Measurements from ENCODE around the gene ABCA13.

Gene ABCA13

DNA sequence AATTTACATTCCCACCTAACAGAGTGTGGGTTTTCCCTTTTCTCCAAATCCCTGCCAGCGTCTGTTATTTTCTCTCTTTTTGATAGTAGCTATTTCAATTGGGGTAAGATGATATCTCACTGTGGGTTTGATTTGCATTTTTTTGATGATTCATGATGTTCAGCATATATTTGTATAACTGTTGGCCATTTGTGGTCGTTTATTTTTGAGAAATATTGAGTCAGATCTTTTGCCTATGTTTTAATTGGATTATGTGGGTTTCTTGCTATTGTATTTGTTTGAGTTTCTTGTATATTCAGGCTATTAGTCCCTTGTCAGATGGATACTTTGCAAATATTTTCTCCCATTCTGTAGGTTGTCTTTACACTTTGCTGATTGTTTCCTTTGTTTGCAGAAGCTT is 193.8 kb downstream of the ABCA13 start:
- Histone ChIP-seq H3K4me3 (ENCODE audit: low read depth, low read length) (no peak overlapping the region), H3K27me3 (ENCODE audit: control insufficient read depth, insufficient read depth, low read length) (no peaks in the 10 kb centered on the region), H3K9me3 (ENCODE audit: control insufficient read depth, insufficient read depth, low read length) (no peaks in the 10 kb centered on the region), H3K27ac (ENCODE audit: low read depth, low read length) (no peak overlapping the region), H3K4me1 (ENCODE audit: control insufficient read depth, insufficient read depth, low read length) (no peaks in the 10 kb centered on the region), H3K36me3 (ENCODE audit: control insufficient read depth, insufficient read depth, low read length) (no peaks in the 10 kb centered on the region), H3K9ac (ENCODE audit: low read depth, low read length) (no peak overlapping the region)

- H3K4me3 ChIP-seq (ENCODE audit: low read depth, low read length), result no peak overlapping the region
- H3K27ac ChIP-seq (ENCODE audit: low read depth, low read length), result no peak overlapping the region
- no peaks in the 10 kb centered on the region for H3K36me3 ChIP-seq (ENCODE audit: control insufficient read depth, insufficient read depth, low read length)
- H3K9ac ChIP-seq (ENCODE audit: low read depth, low read length), result no peak overlapping the region
- H3K9me3 ChIP-seq (ENCODE audit: control insufficient read depth, insufficient read depth, low read length), result no peaks in the 10 kb centered on the region
- no peaks in the 10 kb centered on the region for H3K27me3 ChIP-seq (ENCODE audit: control insufficient read depth, insufficient read depth, low read length)
- no peaks in the 10 kb centered on the region for H3K4me1 ChIP-seq (ENCODE audit: control insufficient read depth, insufficient read depth, low read length)
These were observed 194.8 kb downstream of the ABCA13 start for GRCh38 chr7:48366096-48366495.

DNA sequence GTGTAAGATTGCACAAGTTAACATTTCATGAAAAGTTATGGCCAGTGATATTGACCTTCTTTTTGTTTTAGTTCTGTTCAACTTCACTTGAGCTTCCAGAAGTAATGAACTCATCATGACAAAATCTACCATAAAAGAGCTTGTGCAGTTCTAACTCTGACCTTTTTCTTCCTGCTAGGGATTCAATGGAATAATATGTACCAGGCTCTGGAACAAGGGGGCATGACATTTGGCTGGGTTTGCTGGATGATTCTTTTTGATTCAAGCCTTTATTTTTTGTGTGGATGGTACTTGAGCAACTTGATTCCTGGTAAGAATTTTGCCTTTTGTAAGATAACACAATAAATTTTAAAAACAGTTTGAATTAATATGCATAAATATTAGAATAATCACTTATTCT is 205.0 kb downstream of the ABCA13 start:
- Histone ChIP-seq H3K4me3 (ENCODE audit: low read depth, low read length) (no peak overlapping the region), H3K4me1 (ENCODE audit: control insufficient read depth, insufficient read depth, low read length) (no peaks in the 10 kb centered on the region), H3K9me3 (ENCODE audit: control insufficient read depth, insufficient read depth, low read length) (no peaks in the 10 kb centered on the region), H3K27me3 (ENCODE audit: control insufficient read depth, insufficient read depth, low read length) (no peaks in the 10 kb centered on the region), H3K27ac (ENCODE audit: low read depth, low read length) (no peak overlapping the region), H3K9ac (ENCODE audit: low read depth, low read length) (no peak overlapping the region), H3K36me3 (ENCODE audit: control insufficient read depth, insufficient read depth, low read length) (no peaks in the 10 kb centered on the region)

DNA sequence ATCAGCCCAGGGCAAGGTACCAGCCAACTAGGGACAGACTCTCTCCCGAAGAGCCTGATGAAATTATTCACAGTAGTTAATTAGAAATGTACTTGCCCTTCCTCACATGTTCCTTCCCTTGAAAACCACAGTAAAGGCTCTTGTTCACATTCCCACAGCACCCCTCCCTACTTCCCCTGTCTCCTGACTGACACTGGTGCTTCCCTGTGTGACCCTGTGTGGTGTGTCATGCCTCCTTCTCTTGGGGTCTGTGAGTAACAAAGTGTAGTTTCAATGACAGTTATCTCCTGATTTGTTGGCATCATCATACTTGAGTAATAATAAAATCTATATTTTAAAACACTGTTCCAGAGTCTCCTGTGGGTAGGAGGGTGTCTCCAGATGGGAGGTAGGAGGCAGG is 209.7 kb downstream of the ABCA13 start:
- no peaks in the 10 kb centered on the region for H3K4me1 ChIP-seq (ENCODE audit: control insufficient read depth, insufficient read depth, low read length)

DNA sequence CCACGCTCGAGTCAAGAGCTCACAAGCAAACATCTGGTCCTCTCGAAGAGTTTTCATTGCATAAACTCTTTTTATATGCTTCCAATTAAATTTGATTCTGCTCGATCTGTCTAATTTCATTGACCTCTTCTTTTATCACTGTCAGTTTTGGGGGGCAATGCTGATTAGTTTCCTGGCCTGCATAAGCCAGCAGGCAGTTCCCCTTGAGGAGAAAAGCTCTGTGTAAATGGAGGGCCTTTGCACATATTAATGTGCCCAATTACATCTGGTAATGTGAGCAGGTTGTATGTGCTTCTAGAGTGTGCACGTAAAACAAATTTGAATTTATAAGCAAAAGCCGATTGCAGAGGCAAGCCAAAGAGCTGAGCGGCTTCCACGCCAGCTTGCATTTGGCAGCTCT is 210.3 kb downstream of the ABCA13 start:
- Histone ChIP-seq H3K9ac (ENCODE audit: low read depth, low read length) (no peak overlapping the region), H3K27ac (ENCODE audit: low read depth, low read length) (no peak overlapping the region), H3K27me3 (ENCODE audit: control insufficient read depth, insufficient read depth, low read length) (no peaks in the 10 kb centered on the region), H3K4me3 (ENCODE audit: low read depth, low read length) (no peak overlapping the region), H3K36me3 (ENCODE audit: control insufficient read depth, insufficient read depth, low read length) (no peaks in the 10 kb centered on the region), H3K9me3 (ENCODE audit: control insufficient read depth, insufficient read depth, low read length) (no peaks in the 10 kb centered on the region), H3K4me1 (ENCODE audit: control insufficient read depth, insufficient read depth, low read length) (no peaks in the 10 kb centered on the region)

More for the DNA sequence above, 209.7 kb downstream of the ABCA13 start:
- Histone ChIP-seq H3K27ac (ENCODE audit: low read depth, low read length) (no peak overlapping the region), H3K4me3 (ENCODE audit: low read depth, low read length) (no peak overlapping the region), H3K9me3 (ENCODE audit: control insufficient read depth, insufficient read depth, low read length) (no peaks in the 10 kb centered on the region), H3K27me3 (ENCODE audit: control insufficient read depth, insufficient read depth, low read length) (no peaks in the 10 kb centered on the region), H3K36me3 (ENCODE audit: control insufficient read depth, insufficient read depth, low read length) (no peaks in the 10 kb centered on the region), H3K9ac (ENCODE audit: low read depth, low read length) (no peak overlapping the region)

GRCh38 chr7:48384180-48384752 is 213.0 kb downstream of the ABCA13 start:
- no peak overlapping the region for H3K4me3 ChIP-seq (ENCODE audit: low read depth, low read length)
- no peaks in the 10 kb centered on the region for H3K4me1 ChIP-seq (ENCODE audit: control insufficient read depth, insufficient read depth, low read length)
- no peaks in the 10 kb centered on the region for H3K9me3 ChIP-seq (ENCODE audit: control insufficient read depth, insufficient read depth, low read length)
- no peak overlapping the region for H3K27ac ChIP-seq (ENCODE audit: low read depth, low read length)
- no peaks in the 10 kb centered on the region for H3K27me3 ChIP-seq (ENCODE audit: control insufficient read depth, insufficient read depth, low read length)
- H3K9ac ChIP-seq (ENCODE audit: low read depth, low read length), result no peak overlapping the region
- H3K36me3 ChIP-seq (ENCODE audit: control insufficient read depth, insufficient read depth, low read length), result no peaks in the 10 kb centered on the region

GRCh38 chr7:48387932-48388331 is 216.7 kb downstream of the ABCA13 start:
- H3K27ac ChIP-seq (ENCODE audit: low read depth, low read length), result no peak overlapping the region
- no peaks in the 10 kb centered on the region for H3K27me3 ChIP-seq (ENCODE audit: control insufficient read depth, insufficient read depth, low read length)
- H3K9ac ChIP-seq (ENCODE audit: low read depth, low read length), result no peak overlapping the region
- H3K36me3 ChIP-seq (ENCODE audit: control insufficient read depth, insufficient read depth, low read length), result no peaks in the 10 kb centered on the region
- no peaks in the 10 kb centered on the region for H3K9me3 ChIP-seq (ENCODE audit: control insufficient read depth, insufficient read depth, low read length)
- no peaks in the 10 kb centered on the region for H3K4me1 ChIP-seq (ENCODE audit: control insufficient read depth, insufficient read depth, low read length)
- H3K4me3 ChIP-seq (ENCODE audit: low read depth, low read length), result no peak overlapping the region

DNA sequence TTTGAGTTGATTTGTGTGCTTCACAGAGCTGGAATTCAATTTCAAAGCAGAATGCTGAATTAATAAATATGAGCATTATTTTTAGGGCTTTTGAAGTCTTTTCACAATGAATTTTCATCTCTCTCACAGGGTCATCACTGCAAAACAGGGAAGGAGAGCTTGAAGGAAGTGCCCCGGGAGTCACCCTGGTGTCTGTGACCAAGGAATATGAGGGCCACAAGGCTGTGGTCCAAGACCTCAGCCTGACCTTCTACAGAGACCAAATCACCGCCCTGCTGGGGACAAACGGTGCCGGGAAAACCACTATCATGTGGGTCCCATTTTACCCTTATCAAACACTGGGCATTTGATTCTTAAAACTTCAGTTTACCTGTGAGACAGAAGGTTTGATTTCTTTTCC is 217.7 kb downstream of the ABCA13 start:
- Histone ChIP-seq H3K9ac (ENCODE audit: low read depth, low read length) (no peak overlapping the region), H3K27ac (ENCODE audit: low read depth, low read length) (no peak overlapping the region), H3K9me3 (ENCODE audit: control insufficient read depth, insufficient read depth, low read length) (no peaks in the 10 kb centered on the region), H3K36me3 (ENCODE audit: control insufficient read depth, insufficient read depth, low read length) (no peaks in the 10 kb centered on the region), H3K4me3 (ENCODE audit: low read depth, low read length) (no peak overlapping the region), H3K4me1 (ENCODE audit: control insufficient read depth, insufficient read depth, low read length) (no peaks in the 10 kb centered on the region), H3K27me3 (ENCODE audit: control insufficient read depth, insufficient read depth, low read length) (no peaks in the 10 kb centered on the region)

DNA sequence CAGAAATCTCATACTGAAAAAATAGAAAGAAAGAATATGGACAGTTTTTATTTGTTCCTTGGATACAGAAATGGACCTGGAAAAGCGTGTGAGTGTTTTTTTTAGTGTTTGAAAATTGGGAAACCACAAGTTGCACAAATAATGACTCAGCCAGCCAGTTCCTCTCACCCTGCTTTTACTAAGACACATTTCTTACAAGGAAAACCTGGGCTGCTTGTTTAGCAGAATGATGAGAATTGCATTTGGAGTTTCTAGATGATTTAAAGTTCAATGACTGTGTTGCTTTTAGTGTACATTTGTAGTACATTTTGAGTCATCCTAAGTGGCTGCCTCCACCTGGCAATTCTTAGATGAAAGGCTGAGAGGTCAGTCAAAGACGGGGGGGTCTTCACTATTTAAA is 218.7 kb downstream of the ABCA13 start:
- Histone ChIP-seq H3K9ac (ENCODE audit: low read depth, low read length) (no peak overlapping the region), H3K9me3 (ENCODE audit: control insufficient read depth, insufficient read depth, low read length) (no peaks in the 10 kb centered on the region), H3K36me3 (ENCODE audit: control insufficient read depth, insufficient read depth, low read length) (no peaks in the 10 kb centered on the region), H3K4me1 (ENCODE audit: control insufficient read depth, insufficient read depth, low read length) (no peaks in the 10 kb centered on the region), H3K4me3 (ENCODE audit: low read depth, low read length) (no peak overlapping the region), H3K27me3 (ENCODE audit: control insufficient read depth, insufficient read depth, low read length) (no peaks in the 10 kb centered on the region), H3K27ac (ENCODE audit: low read depth, low read length) (no peak overlapping the region)

GRCh38 chr7:48390388-48391327 is 219.4 kb downstream of the ABCA13 start:
- no peak overlapping the region for H3K9ac ChIP-seq (ENCODE audit: low read depth, low read length)
- no peaks in the 10 kb centered on the region for H3K4me1 ChIP-seq (ENCODE audit: control insufficient read depth, insufficient read depth, low read length)
- H3K9me3 ChIP-seq (ENCODE audit: control insufficient read depth, insufficient read depth, low read length), result no peaks in the 10 kb centered on the region
- H3K4me3 ChIP-seq (ENCODE audit: low read depth, low read length), result no peak overlapping the region
- H3K36me3 ChIP-seq (ENCODE audit: control insufficient read depth, insufficient read depth, low read length), result no peaks in the 10 kb centered on the region
- H3K27ac ChIP-seq (ENCODE audit: low read depth, low read length), result no peak overlapping the region
- H3K27me3 ChIP-seq (ENCODE audit: control insufficient read depth, insufficient read depth, low read length), result no peaks in the 10 kb centered on the region

DNA sequence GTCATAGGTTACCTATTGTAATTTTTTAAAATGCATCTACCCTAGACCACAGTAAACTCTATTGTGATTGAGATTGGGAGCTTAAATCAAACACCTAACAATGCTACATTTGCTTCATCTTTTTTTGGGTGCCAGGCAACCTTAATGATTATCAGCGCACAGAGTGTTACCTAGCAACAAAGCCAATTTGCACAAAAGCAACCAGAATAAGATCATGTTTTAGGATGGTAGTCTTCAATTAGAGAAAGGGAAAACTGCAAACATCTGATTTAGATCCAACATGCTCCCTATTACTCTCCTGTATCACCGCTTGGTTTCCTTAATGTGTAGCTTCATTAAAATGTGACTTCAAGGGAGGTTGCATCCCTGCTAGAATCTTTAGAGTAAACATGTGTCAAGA is 226.9 kb downstream of the ABCA13 start:
- no peak overlapping the region for H3K9ac ChIP-seq (ENCODE audit: low read depth, low read length)
- H3K4me3 ChIP-seq (ENCODE audit: low read depth, low read length), result no peak overlapping the region
- H3K4me1 ChIP-seq (ENCODE audit: control insufficient read depth, insufficient read depth, low read length), result no peaks in the 10 kb centered on the region
- no peaks in the 10 kb centered on the region for H3K36me3 ChIP-seq (ENCODE audit: control insufficient read depth, insufficient read depth, low read length)
- no peaks in the 10 kb centered on the region for H3K27me3 ChIP-seq (ENCODE audit: control insufficient read depth, insufficient read depth, low read length)
- no peaks in the 10 kb centered on the region for H3K9me3 ChIP-seq (ENCODE audit: control insufficient read depth, insufficient read depth, low read length)
- no peak overlapping the region for H3K27ac ChIP-seq (ENCODE audit: low read depth, low read length)

Data from HUES48 (cell line).